SK-N-SH (cell line): Measurements from ENCODE around the gene MOK. TPM values are rescaled to one million over a fixed set of nuclear protein-coding genes. Genes with fewer than 3 reads are reported as not detected.

ENCODE experiments used
- CTCF ChIA-PET: fragments of 300-600, 350-600 bp; formaldehyde crosslinking; extraction: SDS; loops from one replicate; lab custom pipeline; 2021; lab: Yijun Ruan, JAX
- POLR2A ChIA-PET: fragments of 350-600 bp; sonication (Branson Sonifier 250); formaldehyde crosslinking; extraction: SDS; loops from one replicate; lab custom pipeline; 2020; ENCODE audit warnings: antibody characterized with exemption, inconsistent platforms; lab: Yijun Ruan, JAX
- DNase-seq: peaks from one replicate; pipeline ENCODE4 v3.0.0; 2012
- H2AFZ ChIP-seq: fragments of 200-600 bp; sonication (generic); 2 replicates; pipeline ENCODE4 v1.8.1; 2016; ENCODE audit warnings: antibody characterized with exemption, mild to moderate bottlenecking, low read depth
- H3F3A ChIP-seq: fragments of 200-600 bp; sonication (generic); replicated peaks from 2 replicates; pipeline ENCODE3; 2016; ENCODE audit warnings: antibody characterized with exemption, mild to moderate bottlenecking; ENCODE audit not compliant: insufficient read depth
- H3K27ac ChIP-seq, 2 experiments: fragments of 200-500 bp in 1 of 2; fragments of 200-600 bp in 1 of 2; sonication (Bioruptor generic) in 1 of 2; sonication (generic), shearing (Covaris generic) in 1 of 2; 2 replicates each; pipeline versions ENCODE4 v1.5.1 to v1.6.1; 2014 to 2016; ENCODE audit warnings: low read depth in 2 of 2, inconsistent platforms in 1 of 2, low read length in 1 of 2, mild to moderate bottlenecking in 1 of 2, mixed read lengths in 1 of 2
- H3K27me3 ChIP-seq: fragments of 200-600 bp; sonication (generic), shearing (Covaris generic); 2 replicates; pipeline ENCODE4 v1.6.1; 2016; ENCODE audit warnings: mixed run types; ENCODE audit not compliant: insufficient read depth
- H3K36me3 ChIP-seq, 2 experiments: fragments of 200-500 bp in 1 of 2; fragments of 200-600 bp in 1 of 2; sonication (Bioruptor generic) in 1 of 2; sonication (generic) in 1 of 2; replicated peaks in 1 of 2; 2 replicates each; pipeline versions ENCODE3 to v1.5.1; 2014 to 2016; ENCODE audit warnings: low read length in 1 of 2, mild to moderate bottlenecking in 1 of 2; ENCODE audit not compliant: insufficient read depth in 2 of 2, control insufficient read depth in 1 of 2
- H3K4me1 ChIP-seq, 2 experiments: fragments of 200-500 bp in 1 of 2; fragments of 200-600 bp in 1 of 2; sonication (Bioruptor generic) in 1 of 2; sonication (generic), shearing (Covaris generic) in 1 of 2; 2 replicates each; pipeline versions ENCODE4 v1.5.1 to v1.6.1; 2014 to 2016; ENCODE audit warnings: low read depth in 1 of 2, low read length in 1 of 2, mixed run types in 1 of 2; ENCODE audit not compliant: insufficient read depth in 2 of 2, control insufficient read depth in 1 of 2
- H3K4me2 ChIP-seq: fragments of 200-600 bp; sonication (generic), shearing (Covaris generic); 2 replicates; pipeline ENCODE4 v1.6.1; 2017; ENCODE audit warnings: mixed run types
- H3K4me3 ChIP-seq, 2 experiments: fragments of 200-500 bp in 1 of 2; fragments of 200-600 bp in 1 of 2; sonication (Bioruptor generic) in 1 of 2; sonication (generic), shearing (Covaris generic) in 1 of 2; 2 replicates each; pipeline versions ENCODE4 v1.5.1 to v1.8.1; 2014 to 2016; ENCODE audit warnings: low read depth in 2 of 2, inconsistent platforms in 1 of 2, low read length in 1 of 2, mild to moderate bottlenecking in 1 of 2, mixed read lengths in 1 of 2, moderate library complexity in 1 of 2
- H3K79me2 ChIP-seq: fragments of 200-600 bp; sonication (generic); 2 replicates; pipeline ENCODE4 v1.8.1; 2017; ENCODE audit warnings: mild to moderate bottlenecking; ENCODE audit not compliant: insufficient read depth
- H3K9ac ChIP-seq: fragments of 200-600 bp; sonication (generic); 2 replicates; pipeline ENCODE4 v1.6.1; 2017; ENCODE audit warnings: mixed run types
- H3K9me2 ChIP-seq: fragments of 200-600 bp; sonication (generic); 2 replicates; pipeline ENCODE4 v1.6.1; 2017; ENCODE audit warnings: mixed run types
- H3K9me3 ChIP-seq: fragments of 200-600 bp; sonication (generic); 2 replicates; pipeline ENCODE4 v1.6.1; 2017; ENCODE audit warnings: mixed run types, mild to moderate bottlenecking, moderate library complexity
- H4K20me1 ChIP-seq: fragments of 200-600 bp; sonication (generic); 2 replicates; pipeline ENCODE4 v1.6.1; 2017; ENCODE audit warnings: mild to moderate bottlenecking, mixed run types; ENCODE audit not compliant: insufficient read depth
- CTCF ChIP-seq: fragments of 200-600 bp; sonication (generic); IDR thresholded peaks from 2 replicates; pipeline ENCODE4 v1.6.1; 2017; ENCODE audit warnings: antibody characterized with exemption, mild to moderate bottlenecking, moderate library complexity
- FOSL2 ChIP-seq: IDR thresholded peaks from 2 replicates; pipeline ENCODE4 v1.4.0; 2012; ENCODE audit warnings: low read depth, mild to moderate bottlenecking, moderate library complexity, borderline replicate concordance
- FOXJ3 ChIP-seq: sonication (generic); formaldehyde crosslinking; IDR thresholded peaks from 2 replicates; pipeline ENCODE4 v1.5.1; 2020; ENCODE audit warnings: mild to moderate bottlenecking, missing genetic modification reagents
- GABPA ChIP-seq: IDR thresholded peaks from 2 replicates; pipeline ENCODE4 v1.4.0; 2012; ENCODE audit warnings: low read depth, mild to moderate bottlenecking
- GATA2 ChIP-seq: sonication (generic); formaldehyde crosslinking; IDR thresholded peaks from 2 replicates; pipeline ENCODE4 v1.5.0; 2020; ENCODE audit warnings: mild to moderate bottlenecking, missing genetic modification reagents
- IRF3 ChIP-seq: fragments of 150-350 bp; IDR thresholded peaks from 2 replicates; pipeline ENCODE4 v1.6.1; 2016; ENCODE audit warnings: mild to moderate bottlenecking, low read depth, low read length
- JUND ChIP-seq: IDR thresholded peaks from 2 replicates; pipeline ENCODE4 v1.4.0; 2012
- MEF2A ChIP-seq: IDR thresholded peaks from 2 replicates; pipeline ENCODE4 v1.4.0; 2012; ENCODE audit warnings: low read depth, borderline replicate concordance
- NFIC ChIP-seq: IDR thresholded peaks from 2 replicates; pipeline ENCODE4 v1.4.0; 2012; ENCODE audit warnings: borderline replicate concordance
- NRF1 ChIP-seq: IDR thresholded peaks from 2 replicates; pipeline ENCODE4 v1.6.1; 2012; ENCODE audit warnings: low read depth, mild to moderate bottlenecking, low read length
- POLR2AphosphoS5 ChIP-seq: IDR thresholded peaks from 2 replicates; pipeline ENCODE4 v1.6.1; 2012; ENCODE audit warnings: low read depth, low read length
- RAD21 ChIP-seq: IDR thresholded peaks from 2 replicates; pipeline ENCODE4 v1.6.1; 2012; ENCODE audit warnings: mild to moderate bottlenecking, low read length
- RFX5 ChIP-seq: IDR thresholded peaks from 2 replicates; pipeline ENCODE4 v1.6.1; 2012; ENCODE audit warnings: mild to moderate bottlenecking, improper control_type of control experiment, low read length
- SIN3A ChIP-seq: IDR thresholded peaks from 2 replicates; pipeline ENCODE4 v1.6.1; 2012; ENCODE audit warnings: low read depth, mild to moderate bottlenecking, low read length, moderate library complexity, borderline replicate concordance
- SMC3 ChIP-seq: IDR thresholded peaks from 2 replicates; pipeline ENCODE4 v1.6.1; 2012; ENCODE audit warnings: low read depth, low read length, improper control_type of control experiment
- TCF12 ChIP-seq: IDR thresholded peaks from 2 replicates; pipeline ENCODE4 v1.4.0; 2012
- USF2 ChIP-seq: fragments of 150-350 bp; IDR thresholded peaks from 2 replicates; pipeline ENCODE4 v1.6.1; 2017; ENCODE audit warnings: antibody characterized with exemption, low read length, low read depth, borderline replicate concordance
- ZBTB33 ChIP-seq: IDR thresholded peaks from 2 replicates; pipeline ENCODE4 v1.4.0; 2012; ENCODE audit warnings: low read depth, borderline replicate concordance
- WGBS: methylation state at CpG from one replicate; pipeline ENCODE4 v1.1.6; 2017; ENCODE audit warnings: low lambda C conversion rate; 5-methylcytosine and 5-hydroxymethylcytosine counted together
- polyA plus RNA-seq, 3 experiments: library from polyadenylated mRNA; depleted of rRNA; stranded (reverse); fragments of >200 nt; gene quantifications; 2 replicates each; pipeline ENCODE4 v1.2.3, GENCODE V29; 2012

The MOK gene
- polyA plus RNA-seq, 1 of the 3 experiments (the other 2 are of a cell fraction), result 13.3 TPM

- no peak overlapping the region for H3K9ac ChIP-seq
- peaks cover 0 to 4% of the 10 kb centered on the region in 2 experiments for H3K36me3 ChIP-seq
- H3K27ac ChIP-seq, result no peak overlapping the region
- no peaks in the 10 kb centered on the region for H3K27me3 ChIP-seq
- 94% methylated on average over 34 of the region's 43 CpGs for WGBS
- no peak overlapping the region for H3K4me2 ChIP-seq
- no peaks in the 10 kb centered on the region for H4K20me1 ChIP-seq
- no peaks in the 10 kb centered on the region for H3K9me3 ChIP-seq
- H3K4me1 ChIP-seq, result peaks cover 0 to 7% of the 10 kb centered on the region in 2 experiments; a peak in 1 of 4 replicates
- no peak overlapping the region for H2AFZ ChIP-seq
- no peak for DNase-seq
- H3K79me2 ChIP-seq, result no peaks in the 10 kb centered on the region
- ChIA-PET POLR2A (interaction anchor here (0.6 kb wide), 1 partner anchor 157 kb away, joined by 3 read pairs; no protein-coding TSS in a partner anchor), CTCF (interaction anchor here (1.6 kb wide), 1 partner anchor 85 kb away, joined by 9 read pairs; no protein-coding TSS in a partner anchor)
- H3K4me3 ChIP-seq, result no peak overlapping the region
- TF ChIP-seq TCF12 (no peak), POLR2AphosphoS5 (no peak), GATA2 (CRISPR knock-in tag) (no peak), SIN3A (no peak), USF2 (no peak), RAD21 (no peak), CTCF (no peak)
- no peaks in the 10 kb centered on the region for H3K9me2 ChIP-seq
- peaks cover 4% of the 10 kb centered on the region for H3F3A ChIP-seq
These were observed 75.8 kb downstream of the MOK start for GRCh38 chr14:102229071-102229738.

GRCh38 chr14:102227184-102227964, 77.6 kb downstream of the MOK start:
- peaks cover 4% of the 10 kb centered on the region for H3F3A ChIP-seq
- peaks cover 0 to 7% of the 10 kb centered on the region in 2 experiments; a peak in 1 of 4 replicates for H3K4me1 ChIP-seq
- CTCF ChIA-PET, result no interaction called here
- no peak for TF ChIP-seq ZBTB33
- no peak for TF ChIP-seq NFIC
- TF ChIP-seq NRF1, result no peak
- TF ChIP-seq JUND, result no peak
- TF ChIP-seq POLR2AphosphoS5, result no peak
- TF ChIP-seq RFX5, result no peak
- no peak for TF ChIP-seq GABPA
- no peak for TF ChIP-seq MEF2A
- no peak for TF ChIP-seq TCF12
- TF ChIP-seq USF2, result no peak
- TF ChIP-seq GATA2 (CRISPR knock-in tag), result no peak
- no peak for TF ChIP-seq IRF3
- TF ChIP-seq FOXJ3 (CRISPR knock-in tag), result no peak
- TF ChIP-seq FOSL2, result no peak
- no peak for TF ChIP-seq SMC3

More at GRCh38 chr14:102227184-102227964, 77.6 kb downstream of the MOK start:
- POLR2A ChIA-PET, result interaction anchor here (0.6 kb wide), 2 partner anchors 12 to 21 kb away, joined by 3 to 4 read pairs; no protein-coding TSS in a partner anchor
- H3K9me3 ChIP-seq, result no peaks in the 10 kb centered on the region
- no peak overlapping the region for H2AFZ ChIP-seq
- H3K27ac ChIP-seq, result no peak overlapping the region; a peak in 1 of 4 replicates
- H3K4me2 ChIP-seq, result no peak overlapping the region
- H3K79me2 ChIP-seq, result no peaks in the 10 kb centered on the region
- no peak overlapping the region for H3K4me3 ChIP-seq
- H4K20me1 ChIP-seq, result no peaks in the 10 kb centered on the region
- no peak for DNase-seq
- no peaks in the 10 kb centered on the region for H3K9me2 ChIP-seq
- 93% methylated on average over 20 of the region's 28 CpGs for WGBS
- H3K27me3 ChIP-seq, result no peaks in the 10 kb centered on the region
- H3K36me3 ChIP-seq, result peaks cover 0 to 6% of the 10 kb centered on the region in 2 experiments
- no peak overlapping the region for H3K9ac ChIP-seq
